Muscle of back (tissue), 10 donors: ENCODE results near the gene CCNB1. TPM values are rescaled to one million over a fixed set of nuclear protein-coding genes. Genes with fewer than 3 reads are reported as not detected.

Experiments used
- polyA plus RNA-seq, 10 donors: library from polyadenylated mRNA; unstranded; fragments of 120-200 nt; gene quantifications; one replicate each; pipeline ENCODE4 v1.2.1, GENCODE V29; 2013; ENCODE audit not compliant: insufficient read length in 10 of 10

Gene CCNB1
- polyA plus RNA-seq, 10 donors: 26.5 to 62.6 (median 40.0) TPM

Other genes starting within 250 kb of the CCNB1 start
- 10 to 100 TPM; 41.8 to 58.6 (median 50.2) TPM for gene SLC30A5, start 73.1 kb upstream of the CCNB1 start, polyA plus RNA-seq
- 10 to 100 TPM; 10.3 to 20.3 (median 15.4) TPM for gene CENPH, start 22.4 kb downstream of the CCNB1 start, polyA plus RNA-seq
- gene CDK7, start 67.7 kb downstream of the CCNB1 start, polyA plus RNA-seq: 10 to 100 TPM; 17.6 to 28.1 (median 20.9) TPM
- gene CCDC125, start 165.7 kb downstream of the CCNB1 start, polyA plus RNA-seq: 1 to 10 TPM; 2.9 to 6.3 (median 4.0) TPM
- 10 to 100 TPM; 36.6 to 57.2 (median 48.0) TPM for gene AK6, start 202.4 kb downstream of the CCNB1 start, polyA plus RNA-seq
- gene TAF9, start 202.4 kb downstream of the CCNB1 start, polyA plus RNA-seq: 10 to 100 TPM; 32.7 to 43.8 (median 40.1) TPM
- gene RAD17, start 202.7 kb downstream of the CCNB1 start, polyA plus RNA-seq: 10 to 100 TPM; 21.8 to 31.7 (median 26.3) TPM
- gene MARVELD2, start 248.0 kb downstream of the CCNB1 start, polyA plus RNA-seq: 1 to 10 TPM in 1 of 10 donors, under 1 TPM in 9; 0.09 to 1.1 (median 0.28) TPM